Fibroblast of pulmonary artery (primary cell): ENCODE results near the gene OTOP2.
A peak's percentile ranks its signal among the peaks of the same experiment; 100 is the strongest.

Experiments used
- DNase-seq: peaks from one replicate; pipeline ENCODE4 v3.0.0-alpha.2; 2010; ENCODE audit warnings: low read depth
- H3K4me3 ChIP-seq: replicated peaks from 2 replicates; pipeline ENCODE4 v1.5.1; 2011; ENCODE audit warnings: low read depth, mild to moderate bottlenecking, control low read depth, low read length, moderate library complexity
- CTCF ChIP-seq: IDR thresholded peaks from 2 replicates; pipeline ENCODE4 v1.5.1; 2011; ENCODE audit warnings: mild to moderate bottlenecking, control low read depth, low read length, inconsistent platforms; ENCODE audit errors: missing control alignments

OTOP2 gene

GRCh38 chr17:74970395-74970794, 46.3 kb downstream of the OTOP2 start:
- no peak for DNase-seq
- no peak for TF ChIP-seq CTCF
- no peak overlapping the region for H3K4me3 ChIP-seq

GRCh38 chr17:74971069-74971841, 47.2 kb downstream of the OTOP2 start:
- no peak overlapping the region for H3K4me3 ChIP-seq
- DNase-seq = no peak
- TF ChIP-seq CTCF = no peak

GRCh38 chr17:74971842-74972106, 47.7 kb downstream of the OTOP2 start:
- no peak overlapping the region for H3K4me3 ChIP-seq
- DNase-seq = no peak
- no peak for TF ChIP-seq CTCF

- DNase-seq = no peak
- peak within 1 kb of the TSS; percentile 36 for H3K4me3 ChIP-seq
These were observed 48.3 kb downstream of the OTOP2 start, which contains the start of gene HID1 for GRCh38 chr17:74972107-74972972. Gene HID1, minus strand, starts transcription at chr17:74972759. Its CDS starts 103 bp downstream, at chr17:74972656.

GRCh38 chr17:74972973-74973328, 48.9 kb downstream of the OTOP2 start:
- no peak overlapping the region for H3K4me3 ChIP-seq
- no peak for DNase-seq
- no peak for TF ChIP-seq CTCF

More at GRCh38 chr17:74972107-74972972, 48.3 kb downstream of the OTOP2 start, which contains the start of gene HID1:
- no peak for TF ChIP-seq CTCF

- no peak overlapping the region for H3K4me3 ChIP-seq
- DNase-seq = no peak
- TF ChIP-seq CTCF = no peak
These were observed 51.9 kb downstream of the OTOP2 start for GRCh38 chr17:74975943-74976342.
